ENCODE measurements around the gene GABRP.
"Not testable (repeated sequence)": the region's sequence is repeated elsewhere in the genome, so short reads cannot be mapped to it uniquely, and the experiment has no call there.

The GABRP gene

GRCh38 chr5:170760113-170760512, 23.4 kb upstream of the GABRP start:
- DNase-seq (ENCODE audit: low read depth): no peak
- no peak for TF ChIP-seq CTCF (IDR thresholded peaks at IDR 0.05; ENCODE audit: low read length, missing control alignments)

GRCh38 chr5:170761048-170761707, 22.3 kb upstream of the GABRP start:
- DNase-seq (ENCODE audit: low read depth): no peak
- no peak for TF ChIP-seq CTCF (IDR thresholded peaks at IDR 0.05; ENCODE audit: low read length, missing control alignments)
- H3K4me3 ChIP-seq (replicated peaks; ENCODE audit: low read depth, low read length): no peak overlapping the region

More at GRCh38 chr5:170760113-170760512, 23.4 kb upstream of the GABRP start:
- H3K4me3 ChIP-seq (replicated peaks; ENCODE audit: low read depth, low read length): no peak overlapping the region

GRCh38 chr5:170761708-170762066, 21.8 kb upstream of the GABRP start:
- H3K4me3 ChIP-seq (replicated peaks; ENCODE audit: low read depth, low read length): no peak overlapping the region
- DNase-seq (ENCODE audit: low read depth): no peak
- no peak for TF ChIP-seq CTCF (IDR thresholded peaks at IDR 0.05; ENCODE audit: low read length, missing control alignments)

GRCh38 chr5:170762298-170762697, 21.2 kb upstream of the GABRP start:
- DNase-seq (ENCODE audit: low read depth): not testable (repeated sequence)

GRCh38 chr5:170765868-170766267, 17.7 kb upstream of the GABRP start:
- DNase-seq (ENCODE audit: low read depth); H3K4me3 ChIP-seq (replicated peaks; ENCODE audit: low read depth, low read length): not testable (repeated sequence)

More at GRCh38 chr5:170762298-170762697, 21.2 kb upstream of the GABRP start:
- not testable (repeated sequence) for H3K4me3 ChIP-seq (replicated peaks; ENCODE audit: low read depth, low read length)

GRCh38 chr5:170769246-170769645, 14.3 kb upstream of the GABRP start:
- DNase-seq (ENCODE audit: low read depth): no peak

GRCh38 chr5:170769898-170770416, 13.6 kb upstream of the GABRP start:
- DNase-seq (ENCODE audit: low read depth): no peak
- no peak for TF ChIP-seq CTCF (IDR thresholded peaks at IDR 0.05; ENCODE audit: low read length, missing control alignments)
- no peak overlapping the region for H3K4me3 ChIP-seq (replicated peaks; ENCODE audit: low read depth, low read length)

More at GRCh38 chr5:170769246-170769645, 14.3 kb upstream of the GABRP start:
- no peak for TF ChIP-seq CTCF (IDR thresholded peaks at IDR 0.05; ENCODE audit: low read length, missing control alignments)
- H3K4me3 ChIP-seq (replicated peaks; ENCODE audit: low read depth, low read length): no peak overlapping the region

GRCh38 chr5:170771496-170771895, 12.0 kb upstream of the GABRP start:
- DNase-seq (ENCODE audit: low read depth): no peak
- no peak for TF ChIP-seq CTCF (IDR thresholded peaks at IDR 0.05; ENCODE audit: low read length, missing control alignments)
- no peak overlapping the region for H3K4me3 ChIP-seq (replicated peaks; ENCODE audit: low read depth, low read length)

Data from fibroblast of pulmonary artery (primary cell).